ENCODE data around the gene ZDHHC16. TPM values are rescaled to one million over a fixed set of nuclear protein-coding genes. Genes with fewer than 3 reads are reported as not detected.

Gene ZDHHC16
- polyA plus RNA-seq, result 17.6 and 42.6 TPM in 2 replicates

GRCh38 chr10:97445722-97446639, at the start of gene ZDHHC16, which contains the start of gene EXOSC1:
TSS of gene ZDHHC16 (plus strand) at chr10:97446175. CDS start at chr10:97451676, 5,501 bp downstream.
TSS of gene EXOSC1 (minus strand) at chr10:97446006. CDS start at chr10:97445985, 21 bp downstream.

GRCh38 chr10:97400665-97401454, 45.1 kb upstream of the ZDHHC16 start, which contains the start of gene RRP12:
TSS of gene RRP12 (minus strand) at chr10:97401340. CDS start at chr10:97401231, 109 bp downstream.

GRCh38 chr10:97425964-97426775, 19.8 kb upstream of the ZDHHC16 start, which contains the start of gene PGAM1:
TSS of gene PGAM1 (plus strand) at chr10:97426191. CDS start at chr10:97426308, 117 bp downstream.

GRCh38 chr10:97498076-97498840, 52.3 kb downstream of the ZDHHC16 start, which contains the start of gene MMS19:
TSS of gene MMS19 (minus strand) at chr10:97498422. CDS start at chr10:97498384, 38 bp downstream.

GRCh38 chr10:97498841-97499560, 53.0 kb downstream of the ZDHHC16 start, which contains the start of gene UBTD1:
TSS of gene UBTD1 (plus strand) at chr10:97498924. CDS start at chr10:97499204, 280 bp downstream.

Other genes starting within 250 kb of the ZDHHC16 start
- 0.27 and 2.8 TPM in 2 replicates for gene ARHGAP19, start 153.5 kb upstream of the ZDHHC16 start, polyA plus RNA-seq
- 0.56 and 0.64 TPM in 2 replicates for gene FRAT1, start 126.9 kb upstream of the ZDHHC16 start, polyA plus RNA-seq
- 1.8 and 2.5 TPM in 2 replicates for gene FRAT2, start 111.4 kb upstream of the ZDHHC16 start, polyA plus RNA-seq
- 9.8 and 13.8 TPM in 2 replicates for gene RRP12, start 44.8 kb upstream of the ZDHHC16 start, polyA plus RNA-seq
- gene PGAM1, start 20.0 kb upstream of the ZDHHC16 start, polyA plus RNA-seq, result 308 and 376 TPM in 2 replicates
- 70.6 and 106 TPM in 2 replicates for gene EXOSC1, start 169 bp upstream of the ZDHHC16 start, polyA plus RNA-seq
- gene MMS19, start 52.2 kb downstream of the ZDHHC16 start, polyA plus RNA-seq, result 26.6 and 39.6 TPM in 2 replicates
- not detected in 2 replicates for gene UBTD1, start 52.7 kb downstream of the ZDHHC16 start, polyA plus RNA-seq
- 1.3 TPM in 2 replicates for gene ANKRD2, start 126.6 kb downstream of the ZDHHC16 start, polyA plus RNA-seq
- 1.9 and 2.7 TPM in 2 replicates for gene HOGA1, start 138.2 kb downstream of the ZDHHC16 start, polyA plus RNA-seq
- gene C10orf62, start 143.5 kb downstream of the ZDHHC16 start, polyA plus RNA-seq, result not detected in 2 replicates
- 28.6 and 47.9 TPM in 2 replicates for gene MORN4, start 187.3 kb downstream of the ZDHHC16 start, polyA plus RNA-seq
- gene PI4K2A, start 194.5 kb downstream of the ZDHHC16 start, polyA plus RNA-seq, result 6.8 TPM in 2 replicates
- gene AVPI1, start 241.1 kb downstream of the ZDHHC16 start, polyA plus RNA-seq, result 5.0 and 8.7 TPM in 2 replicates